ENCODE data around the gene AMOTL1. TPM values are rescaled to one million over a fixed set of nuclear protein-coding genes. Genes with fewer than 3 reads are reported as not detected.

The AMOTL1 gene
- under 1 TPM; 0.06 to 0.34 TPM for total RNA-seq

DNA sequence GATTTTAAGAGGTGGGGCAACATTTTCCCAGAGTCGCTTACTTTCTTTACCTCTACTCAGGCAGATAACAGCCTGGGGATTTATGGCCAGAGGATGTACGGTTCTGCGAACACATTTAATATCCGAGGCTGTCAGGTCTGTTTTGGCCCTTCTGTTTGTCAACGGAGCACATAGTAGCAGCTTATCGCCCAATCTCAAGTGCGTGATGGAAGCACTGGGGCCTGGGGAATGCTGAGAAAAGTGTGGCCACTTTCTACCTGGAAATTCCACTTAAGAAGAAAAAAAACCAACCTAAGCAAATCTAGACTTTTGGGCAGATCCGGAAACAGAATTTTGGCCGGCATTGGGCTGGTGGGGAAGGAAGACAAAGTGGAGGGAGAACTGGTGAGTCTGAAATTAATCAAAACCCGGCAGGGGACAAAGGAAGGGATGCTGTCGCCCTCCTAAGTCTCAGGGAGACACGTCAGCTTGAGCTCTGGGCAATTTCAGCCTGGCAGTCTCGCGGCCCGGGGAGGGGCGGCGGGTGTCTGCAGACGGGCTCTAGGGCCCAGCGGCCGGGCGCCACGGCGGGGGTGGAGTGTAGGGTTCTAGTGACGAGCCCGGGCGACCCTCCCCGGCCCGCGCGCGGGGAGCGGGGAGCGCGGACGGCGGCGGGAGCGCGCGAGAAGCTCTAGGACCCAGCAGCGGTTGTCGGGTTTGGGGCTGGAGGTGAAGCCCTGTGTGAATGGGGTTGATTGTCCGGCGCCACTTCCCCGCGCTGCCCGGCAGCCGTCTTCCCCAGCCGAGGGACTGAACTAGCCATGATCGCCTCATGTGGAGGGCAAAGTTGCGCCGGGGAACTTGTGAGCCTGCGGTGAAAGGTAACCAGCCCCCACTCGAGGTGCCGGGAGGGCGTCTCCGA is at the start of gene AMOTL1:
AMOTL1 (plus strand) TSS at position 656 of the 901 bp plus-strand sequence; CDS start at position 812, 156 bp downstream.
- Mint-ChIP-seq H3K27ac (no peak within 1 kb of the TSS), H3K9me3 (no peaks in the 10 kb centered on the region), H3K36me3 (ENCODE audit: low read depth) (no peaks in the 10 kb centered on the region), H3K4me3 (peak within 1 kb of the TSS; percentile 18), H3K4me1 (no peaks in the 10 kb centered on the region), H3K27me3 (peaks cover 35% of the 10 kb centered on the region)
- ATAC-seq (replicated peaks), result no peak

DNA sequence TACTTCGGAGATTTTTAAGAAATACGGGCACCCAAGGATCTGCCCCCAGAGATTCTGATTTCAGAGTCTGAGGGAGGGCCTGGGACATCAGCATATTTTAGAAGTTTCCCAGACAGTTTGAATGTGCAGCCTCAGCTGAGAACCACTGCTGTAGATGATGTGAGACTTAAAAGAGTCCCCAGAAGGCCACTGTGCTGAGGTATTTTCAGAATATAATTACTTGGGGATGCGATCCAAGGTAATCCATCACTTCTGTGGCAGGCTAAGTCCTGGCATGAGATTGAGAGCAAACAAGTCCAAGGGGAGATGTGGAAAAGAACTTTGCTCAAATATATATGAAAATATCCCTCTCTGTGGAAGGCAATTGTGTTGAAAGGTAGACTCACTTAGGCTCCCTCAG is 48.3 kb upstream of the AMOTL1 start:
- Mint-ChIP-seq H3K9me3 (no peaks in the 10 kb centered on the region), H3K4me1 (no peaks in the 10 kb centered on the region), H3K36me3 (ENCODE audit: low read depth) (no peaks in the 10 kb centered on the region), H3K27ac (no peak overlapping the region), H3K27me3 (peaks cover 33% of the 10 kb centered on the region), H3K4me3 (no peak overlapping the region)
- no peak for ATAC-seq (replicated peaks)

DNA sequence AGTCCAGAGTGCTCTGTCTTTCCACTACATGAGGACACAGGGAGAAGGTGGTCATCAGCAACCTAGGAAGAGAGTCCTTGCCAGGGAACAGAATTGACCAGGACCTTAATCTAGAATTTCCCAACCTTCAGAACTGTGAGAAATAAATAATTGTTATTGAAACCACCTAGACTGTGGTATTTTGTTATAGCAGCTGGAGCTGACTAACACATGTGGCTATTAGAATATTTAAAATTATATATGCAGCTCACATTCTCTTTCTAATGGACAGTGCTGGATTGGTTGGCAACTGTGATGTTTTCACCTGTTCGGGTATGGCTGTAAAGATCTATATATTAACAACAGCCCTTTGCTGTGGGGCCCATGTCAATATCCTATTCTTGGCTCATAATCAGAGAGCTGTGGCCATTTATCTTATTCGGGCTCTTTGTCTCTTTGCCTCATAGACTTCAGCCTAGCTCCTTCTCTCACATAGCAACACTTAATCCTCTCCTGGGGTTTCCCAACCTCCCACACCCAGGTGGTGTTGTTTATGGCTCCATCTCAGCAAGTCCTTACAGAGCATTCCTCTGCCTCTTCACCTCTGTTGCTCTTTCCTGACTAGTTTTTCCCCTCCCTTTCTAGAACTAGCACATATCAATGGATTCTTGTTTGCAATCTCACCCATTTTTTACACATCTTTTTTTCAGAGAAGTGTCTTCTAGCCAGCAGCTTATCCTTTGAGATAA is 46.4 kb upstream of the AMOTL1 start:
- Mint-ChIP-seq H3K9me3 (no peaks in the 10 kb centered on the region), H3K4me1 (no peaks in the 10 kb centered on the region), H3K27ac (no peak overlapping the region), H3K36me3 (ENCODE audit: low read depth) (no peaks in the 10 kb centered on the region), H3K27me3 (peaks cover 17% of the 10 kb centered on the region), H3K4me3 (no peak overlapping the region)
- no peak for ATAC-seq (replicated peaks)

GRCh38 chr11:94722735-94723134 is 45.4 kb upstream of the AMOTL1 start:
- Mint-ChIP-seq H3K27me3 (peaks cover 13% of the 10 kb centered on the region), H3K27ac (no peak overlapping the region), H3K36me3 (ENCODE audit: low read depth) (no peaks in the 10 kb centered on the region), H3K9me3 (no peaks in the 10 kb centered on the region), H3K4me3 (no peak overlapping the region), H3K4me1 (no peaks in the 10 kb centered on the region)
- no peak for ATAC-seq (replicated peaks)

DNA sequence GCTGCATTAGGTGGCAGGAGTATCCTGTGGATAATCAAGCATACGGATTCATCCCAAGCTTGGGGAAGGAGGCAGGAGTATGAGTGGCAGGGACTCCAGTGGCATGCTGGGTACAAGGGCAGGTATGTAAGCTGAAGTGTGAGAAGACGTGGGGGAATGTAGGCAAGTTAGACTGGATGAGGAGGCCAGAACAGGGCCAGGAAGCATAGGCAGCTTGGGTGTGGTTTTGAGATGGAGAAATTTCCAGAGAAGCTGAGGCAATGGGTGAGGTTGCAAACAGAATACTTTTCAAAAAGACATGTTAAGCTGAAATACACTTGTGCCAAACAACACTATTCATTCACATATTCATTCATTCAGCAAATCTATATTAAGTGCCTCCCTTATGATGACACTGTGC is 43.1 kb upstream of the AMOTL1 start:
- H3K27me3 Mint-ChIP-seq, result peaks cover 12% of the 10 kb centered on the region
- no peak for ATAC-seq (replicated peaks)
- H3K4me1 Mint-ChIP-seq, result no peaks in the 10 kb centered on the region
- no peak overlapping the region for H3K4me3 Mint-ChIP-seq
- H3K27ac Mint-ChIP-seq, result no peak overlapping the region
- no peaks in the 10 kb centered on the region for H3K36me3 Mint-ChIP-seq (ENCODE audit: low read depth)
- H3K9me3 Mint-ChIP-seq, result no peaks in the 10 kb centered on the region

DNA sequence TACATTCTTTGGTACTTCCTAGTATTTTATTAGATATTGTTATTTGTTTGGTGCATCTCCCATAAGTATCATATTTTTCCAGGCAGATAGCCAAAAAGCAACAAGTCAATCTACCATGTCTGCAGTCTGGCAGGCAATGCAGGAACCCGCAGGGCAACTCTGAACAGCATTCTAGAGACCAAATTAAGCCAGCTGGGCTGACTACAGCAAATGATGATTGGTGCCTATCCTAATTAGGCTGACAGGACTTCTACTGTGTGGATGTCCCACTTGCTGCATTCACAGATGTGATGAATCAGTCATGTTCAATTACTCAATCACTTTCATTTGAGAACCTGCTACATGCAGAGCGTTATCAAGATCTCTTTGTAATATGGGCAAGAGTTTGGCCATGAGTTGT is 40.3 kb upstream of the AMOTL1 start:
- H3K36me3 Mint-ChIP-seq (ENCODE audit: low read depth), result no peaks in the 10 kb centered on the region
- H3K4me3 Mint-ChIP-seq, result no peak overlapping the region
- no peak overlapping the region for H3K27ac Mint-ChIP-seq
- H3K27me3 Mint-ChIP-seq, result peaks cover 8% of the 10 kb centered on the region
- H3K4me1 Mint-ChIP-seq, result no peaks in the 10 kb centered on the region
- no peak for ATAC-seq (replicated peaks)
- H3K9me3 Mint-ChIP-seq, result no peaks in the 10 kb centered on the region

GRCh38 chr11:94728541-94728940 is 39.6 kb upstream of the AMOTL1 start:
- Mint-ChIP-seq H3K27ac (no peak overlapping the region), H3K4me1 (no peaks in the 10 kb centered on the region), H3K27me3 (peaks cover 8% of the 10 kb centered on the region), H3K36me3 (ENCODE audit: low read depth) (no peaks in the 10 kb centered on the region), H3K4me3 (no peak overlapping the region), H3K9me3 (no peaks in the 10 kb centered on the region)
- ATAC-seq (replicated peaks), result no peak

GRCh38 chr11:94728966-94729751 is 39.0 kb upstream of the AMOTL1 start:
- Mint-ChIP-seq H3K4me3 (no peak overlapping the region), H3K36me3 (ENCODE audit: low read depth) (no peaks in the 10 kb centered on the region), H3K9me3 (no peaks in the 10 kb centered on the region), H3K4me1 (no peaks in the 10 kb centered on the region), H3K27me3 (peaks cover 8% of the 10 kb centered on the region), H3K27ac (no peak overlapping the region)
- ATAC-seq (replicated peaks), result no peak

GRCh38 chr11:94730153-94730552 is 38.0 kb upstream of the AMOTL1 start:
- ATAC-seq (replicated peaks), result no peak
- no peaks in the 10 kb centered on the region for H3K36me3 Mint-ChIP-seq (ENCODE audit: low read depth)
- H3K4me3 Mint-ChIP-seq, result no peak overlapping the region
- H3K9me3 Mint-ChIP-seq, result no peaks in the 10 kb centered on the region
- peaks cover 8% of the 10 kb centered on the region for H3K27me3 Mint-ChIP-seq
- no peaks in the 10 kb centered on the region for H3K4me1 Mint-ChIP-seq
- no peak overlapping the region for H3K27ac Mint-ChIP-seq

GRCh38 chr11:94731880-94732601 is 36.1 kb upstream of the AMOTL1 start:
- peaks cover 12% of the 10 kb centered on the region for H3K27me3 Mint-ChIP-seq
- H3K9me3 Mint-ChIP-seq, result no peaks in the 10 kb centered on the region
- no peaks in the 10 kb centered on the region for H3K36me3 Mint-ChIP-seq (ENCODE audit: low read depth)
- no peak for ATAC-seq (replicated peaks)
- no peak overlapping the region for H3K4me3 Mint-ChIP-seq
- no peaks in the 10 kb centered on the region for H3K4me1 Mint-ChIP-seq
- no peak overlapping the region for H3K27ac Mint-ChIP-seq

DNA sequence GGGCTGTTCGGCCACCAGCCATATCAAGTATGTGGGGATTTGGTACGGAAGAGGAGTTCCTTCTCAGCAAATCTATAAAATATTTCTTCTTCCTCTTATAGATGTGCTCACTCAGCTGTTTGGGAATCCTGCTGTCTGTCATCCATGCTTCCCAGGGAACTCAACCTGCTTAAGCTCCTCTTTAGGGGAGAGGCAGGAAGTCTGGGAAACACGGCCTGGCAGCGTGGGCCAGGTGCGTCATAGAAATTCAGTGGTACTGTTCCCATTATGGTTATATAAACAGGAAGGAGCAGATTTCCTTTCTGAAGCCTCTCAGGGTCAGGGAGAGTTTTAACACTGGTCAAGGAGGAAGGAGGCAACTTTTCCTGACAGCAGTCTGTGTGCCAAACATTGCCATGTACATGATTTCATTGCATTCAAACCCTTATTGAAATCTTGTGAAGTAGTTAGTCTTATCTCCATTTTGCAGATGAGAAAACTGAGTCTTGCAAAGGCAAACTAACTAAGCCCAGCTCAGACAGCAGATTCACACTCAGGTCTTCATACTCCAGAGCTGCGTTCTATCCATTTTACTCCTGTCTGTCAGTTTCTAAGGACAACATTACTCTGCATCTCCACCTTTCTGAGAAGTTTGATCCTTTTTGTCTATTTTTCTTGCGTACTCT is 35.4 kb upstream of the AMOTL1 start:
- no peak for ATAC-seq (replicated peaks)
- no peaks in the 10 kb centered on the region for H3K36me3 Mint-ChIP-seq (ENCODE audit: low read depth)
- no peak overlapping the region for H3K27ac Mint-ChIP-seq
- H3K4me3 Mint-ChIP-seq, result no peak overlapping the region
- H3K27me3 Mint-ChIP-seq, result peaks cover 12% of the 10 kb centered on the region
- no peaks in the 10 kb centered on the region for H3K9me3 Mint-ChIP-seq
- H3K4me1 Mint-ChIP-seq, result no peaks in the 10 kb centered on the region

GRCh38 chr11:94734563-94735275 is 33.4 kb upstream of the AMOTL1 start:
- H3K4me3 Mint-ChIP-seq, result no peak overlapping the region
- no peak for ATAC-seq (replicated peaks)
- no peaks in the 10 kb centered on the region for H3K9me3 Mint-ChIP-seq
- H3K36me3 Mint-ChIP-seq (ENCODE audit: low read depth), result no peaks in the 10 kb centered on the region
- no peak overlapping the region for H3K27ac Mint-ChIP-seq
- H3K4me1 Mint-ChIP-seq, result no peaks in the 10 kb centered on the region
- H3K27me3 Mint-ChIP-seq, result peaks cover 12% of the 10 kb centered on the region

- no peaks in the 10 kb centered on the region for H3K36me3 Mint-ChIP-seq (ENCODE audit: low read depth)
- no peaks in the 10 kb centered on the region for H3K4me1 Mint-ChIP-seq
- ATAC-seq (replicated peaks), result no peak
- H3K27ac Mint-ChIP-seq, result no peak overlapping the region
- peaks cover 8% of the 10 kb centered on the region for H3K27me3 Mint-ChIP-seq
- H3K9me3 Mint-ChIP-seq, result no peaks in the 10 kb centered on the region
- no peak overlapping the region for H3K4me3 Mint-ChIP-seq
Observed at GRCh38 chr11:94735907-94736306, 32.2 kb upstream of the AMOTL1 start.

Measured in activated T-helper 17 cell treated with anti-CD3 and anti-CD28 coated beads, Interleukin-2, amount 50 U/mL, for 72 hours (primary cell).